Uterus (tissue), 2 donors: ENCODE measurements around the gene PPP1R9A.

Experiments used
- CTCF ChIP-seq, 4 experiments: fragments of 200-600 bp in 2 of 4; fragments of 450-650 bp in 2 of 4; sonication (generic) in 2 of 4; IDR thresholded peaks; one replicate each; pipeline ENCODE4 v1.5.1; 2016 to 2019; ENCODE audit warnings: antibody characterized with exemption in 4 of 4, mild to moderate bottlenecking in 2 of 4, moderate library complexity in 1 of 4
- POLR2A ChIP-seq, 2 donors: fragments of 450-650 bp; IDR thresholded peaks; one replicate each; pipeline ENCODE4 v1.6.1; 2016; ENCODE audit warnings: antibody characterized with exemption in 2 of 2, mild to moderate bottlenecking in 1 of 2, moderate library complexity in 1 of 2

GRCh38 chr7:95204618-95205017 lies 297.2 kb downstream of the PPP1R9A start:
- no peak for TF ChIP-seq CTCF (IDR thresholded peaks at IDR 0.05)
- no peak for TF ChIP-seq POLR2A (IDR thresholded peaks at IDR 0.05)
